HG03558 (cell line): Measurements from ENCODE around the gene NOC3L.

Experiments used
- ATAC-seq: cut with Tn5 transposase; IDR thresholded peaks from one replicate; pipeline ENCODE4 v1.9.1; 2021; ENCODE audit warnings: moderate number of reproducible peaks; ENCODE audit not compliant: unreplicated experiment; ENCODE audit errors: extremely low read depth

Gene NOC3L

GRCh38 chr10:94307046-94307615 lies 55.6 kb downstream of the NOC3L start:
- no peak for ATAC-seq

GRCh38 chr10:94303929-94304328 lies 58.8 kb downstream of the NOC3L start:
- ATAC-seq: no peak

DNA sequence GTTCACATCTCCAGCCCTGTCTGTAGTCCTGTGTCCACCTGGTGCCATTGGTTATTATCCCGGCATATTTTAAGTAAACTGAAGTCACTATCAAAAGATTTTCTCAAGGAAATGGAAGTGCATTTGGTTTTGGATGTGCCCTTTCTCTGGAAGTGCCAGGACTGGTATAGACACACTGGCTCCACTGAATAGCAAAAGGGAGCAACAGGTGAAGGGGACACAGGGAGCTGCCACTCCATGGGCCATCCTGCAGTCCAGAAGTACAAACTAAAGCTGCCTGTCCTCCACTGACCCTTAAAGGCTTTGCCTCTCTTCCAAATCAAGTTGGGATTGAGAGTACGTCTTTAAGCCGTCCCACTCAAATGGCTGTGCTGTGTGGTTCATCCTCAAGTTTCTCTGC lies 62.7 kb downstream of the NOC3L start:
- no peak for ATAC-seq

DNA sequence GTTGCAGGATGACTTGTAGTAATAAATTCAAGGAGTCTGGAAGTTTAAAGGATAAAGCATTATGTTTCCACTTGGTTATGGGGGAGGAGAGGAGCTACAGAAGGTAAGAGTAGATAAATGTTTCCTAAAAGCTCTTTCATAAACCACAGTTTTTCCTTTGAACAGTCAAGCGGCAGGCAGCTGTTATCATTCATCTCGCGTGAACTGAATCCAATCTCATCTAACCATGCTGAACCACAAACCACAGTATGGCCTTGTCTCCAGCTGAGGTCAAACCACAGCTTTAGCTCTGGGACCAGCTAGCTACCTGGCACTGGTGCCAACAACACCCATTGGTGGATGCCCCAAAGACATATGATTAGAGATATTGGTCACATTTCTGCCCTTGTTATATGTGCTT lies 63.3 kb downstream of the NOC3L start:
- no peak for ATAC-seq

- ATAC-seq: no peak
Measured at GRCh38 chr10:94294168-94294567, 68.6 kb downstream of the NOC3L start.

- no peak for ATAC-seq
Measured at GRCh38 chr10:94293354-94293753, 69.4 kb downstream of the NOC3L start.

- ATAC-seq: no peak
Measured at GRCh38 chr10:94292434-94293090, 70.2 kb downstream of the NOC3L start.

GRCh38 chr10:94288361-94289101 lies 74.2 kb downstream of the NOC3L start:
- no peak for ATAC-seq

DNA sequence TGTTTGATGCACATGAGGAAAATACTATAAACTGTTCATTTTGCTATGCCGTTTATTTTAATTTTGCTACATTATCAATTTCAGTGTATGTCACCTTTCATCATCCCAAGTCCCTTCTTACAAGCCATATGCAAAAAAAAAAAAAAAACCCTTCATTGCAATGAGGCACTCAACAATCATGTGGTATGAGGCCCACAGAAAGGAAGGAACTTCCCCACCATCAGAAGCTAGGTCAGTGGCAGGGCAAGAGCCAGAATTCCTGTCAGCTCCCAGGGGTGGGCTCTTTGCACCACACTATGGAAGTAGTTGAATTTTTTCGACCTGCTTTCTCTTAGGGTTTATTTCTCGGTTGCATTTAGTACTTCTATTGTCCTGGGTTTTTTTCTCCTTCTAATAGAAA lies 75.4 kb downstream of the NOC3L start:
- no peak for ATAC-seq

DNA sequence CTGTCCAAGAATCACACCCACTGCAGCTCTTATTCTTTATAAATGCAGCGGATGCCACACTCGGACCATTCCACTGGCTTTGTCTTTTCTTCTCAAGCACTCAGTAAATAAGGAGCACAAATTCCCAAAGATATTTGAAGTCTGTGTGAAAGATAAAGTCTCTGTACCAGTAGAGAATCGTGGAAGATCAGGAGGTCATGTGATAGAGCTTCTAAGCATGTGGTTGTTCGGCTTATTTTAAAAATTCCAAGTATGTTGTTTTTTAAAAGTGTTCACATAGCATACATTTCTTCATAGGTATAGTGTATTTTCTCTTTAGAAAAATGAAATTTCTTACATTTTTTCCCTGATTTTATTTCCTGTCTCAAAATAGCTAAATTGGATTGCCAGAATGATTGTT lies 75.8 kb downstream of the NOC3L start:
- no peak for ATAC-seq

DNA sequence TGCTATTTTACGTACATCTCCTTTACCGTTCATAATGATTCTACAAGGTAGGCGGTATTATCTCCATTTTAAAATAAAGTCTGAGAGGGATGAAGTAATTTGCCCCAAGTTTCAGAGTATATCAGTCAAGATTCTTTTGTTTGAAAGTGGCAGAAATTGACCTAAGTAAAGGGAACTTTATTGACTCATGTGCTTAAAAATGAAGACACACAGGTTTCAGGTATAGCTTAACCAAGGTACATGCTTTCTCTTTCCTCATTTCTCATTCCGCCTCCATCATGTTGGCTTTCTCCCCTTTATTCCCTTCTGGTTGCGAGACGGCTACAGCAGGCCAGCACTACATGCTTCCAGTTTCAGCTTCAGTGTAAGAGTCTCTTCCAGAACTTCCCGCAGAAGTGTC lies 77.5 kb downstream of the NOC3L start:
- no peak for ATAC-seq
